ENCODE measurements around the gene DYTN.

Gene DYTN

DNA sequence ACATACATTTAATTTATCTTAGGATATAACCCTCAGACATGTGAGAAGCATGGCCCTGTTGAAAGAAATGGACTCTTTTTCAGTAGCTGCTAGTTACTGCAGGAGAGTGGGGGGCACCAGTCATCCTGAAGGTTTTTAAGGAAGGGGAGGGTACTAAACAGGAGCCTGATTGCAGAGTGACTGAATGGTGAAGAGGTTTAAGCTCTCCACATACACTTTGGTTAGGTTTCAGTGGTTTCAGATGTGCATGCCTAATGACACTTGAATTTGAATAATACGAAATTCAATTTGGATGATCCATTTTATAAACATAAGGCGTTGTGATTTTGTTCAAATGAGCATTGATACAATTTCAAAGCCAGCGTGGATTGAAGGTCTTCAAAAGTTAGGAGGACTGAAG, 86.9 kb downstream of the DYTN start:
- Histone ChIP-seq H4K91ac (ENCODE audit: low read length) (no peak overlapping the region), H3K9me3 (ENCODE audit: control insufficient read depth, low read length) (no peaks in the 10 kb centered on the region), H2BK120ac (ENCODE audit: low read depth, low read length) (no peak overlapping the region), H3K27me3 (ENCODE audit: control insufficient read depth in 1 of 2, insufficient read depth in 1 of 2, low read length in 2 of 2) (no peaks in the 10 kb centered on the region), H4K8ac (ENCODE audit: low read length) (no peak overlapping the region), H3K36me3 (ENCODE audit: control insufficient read depth in 1 of 2, insufficient read depth in 2 of 2, low read depth in 1 of 2, low read length in 2 of 2) (no peaks in the 10 kb centered on the region), H3K27ac (ENCODE audit: low read length, poor library complexity, severe bottlenecking) (no peak overlapping the region), H3K4me1 (ENCODE audit: control insufficient read depth, insufficient read depth, low read depth, low read length) (no peaks in the 10 kb centered on the region), H2AK5ac (ENCODE audit: low read length, severe bottlenecking) (no peak overlapping the region), H3K4me2 (ENCODE audit: low read length, poor library complexity, severe bottlenecking) (no peak overlapping the region), H3K23ac (ENCODE audit: low read length in 2 of 2) (no peak overlapping the region), H3K14ac (ENCODE audit: low read length in 2 of 2) (no peak overlapping the region), H3K9ac (ENCODE audit: low read length) (no peak overlapping the region), H2BK5ac (ENCODE audit: low read depth, low read length, poor library complexity, severe bottlenecking) (no peak overlapping the region), H3K79me1 (replicated peaks; ENCODE audit: low read length, poor library complexity, severe bottlenecking) (no peaks in the 10 kb centered on the region), H3K18ac (ENCODE audit: low read depth in 1 of 2, low read length in 2 of 2) (no peak overlapping the region), H3K4me3 (ENCODE audit: insufficient read depth in 1 of 2, low read depth in 1 of 2, low read length in 2 of 2) (no peak overlapping the region), H2BK12ac (ENCODE audit: low read length in 2 of 2) (no peak overlapping the region), H2AFZ (ENCODE audit: low read depth, low read length) (no peak overlapping the region), H2BK15ac (ENCODE audit: low read depth, poor library complexity, severe bottlenecking) (no peak overlapping the region), H3K4ac (ENCODE audit: low read depth in 1 of 2, low read length in 2 of 2) (no peak overlapping the region)
- no peak for DNase-seq
- WGBS: 59% methylated on average over 3 of the region's 3 CpGs

DNA sequence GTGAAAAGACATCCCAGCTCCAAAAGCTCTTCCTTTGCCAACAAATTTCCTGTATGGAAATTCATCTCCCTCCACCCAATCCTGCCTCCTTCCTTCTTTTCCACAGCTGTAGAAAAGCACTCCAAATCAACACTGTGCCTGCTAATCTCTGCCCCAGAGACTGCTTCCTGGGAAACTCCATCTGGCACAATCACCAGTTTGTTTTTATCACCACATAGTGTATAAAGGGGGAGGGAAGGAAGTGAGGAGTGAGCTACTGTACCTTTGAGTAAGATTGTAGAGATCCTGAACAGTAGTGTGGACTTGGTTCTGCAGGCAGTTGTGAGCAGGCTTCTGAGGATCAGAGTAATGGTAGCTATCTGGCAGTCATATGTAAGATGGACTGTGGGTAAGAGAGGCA, 90.6 kb downstream of the DYTN start:
- Histone ChIP-seq H3K4me2 (ENCODE audit: low read length, poor library complexity, severe bottlenecking) (no peak overlapping the region), H2BK120ac (ENCODE audit: low read depth, low read length) (no peak overlapping the region), H3K9me3 (ENCODE audit: control insufficient read depth, low read length) (no peaks in the 10 kb centered on the region), H3K18ac (ENCODE audit: low read depth in 1 of 2, low read length in 2 of 2) (no peak overlapping the region), H2AK5ac (ENCODE audit: low read length, severe bottlenecking) (no peak overlapping the region), H2BK5ac (ENCODE audit: low read depth, low read length, poor library complexity, severe bottlenecking) (no peak overlapping the region), H3K79me1 (replicated peaks; ENCODE audit: low read length, poor library complexity, severe bottlenecking) (no peaks in the 10 kb centered on the region), H3K9ac (ENCODE audit: low read length) (no peak overlapping the region), H3K27me3 (ENCODE audit: control insufficient read depth in 1 of 2, insufficient read depth in 1 of 2, low read length in 2 of 2) (no peaks in the 10 kb centered on the region), H2BK15ac (ENCODE audit: low read depth, poor library complexity, severe bottlenecking) (no peak overlapping the region), H3K14ac (ENCODE audit: low read length in 2 of 2) (no peak overlapping the region), H4K8ac (ENCODE audit: low read length) (no peak overlapping the region), H3K4me3 (ENCODE audit: insufficient read depth in 1 of 2, low read depth in 1 of 2, low read length in 2 of 2) (no peak overlapping the region), H2BK12ac (ENCODE audit: low read length in 2 of 2) (no peak overlapping the region), H3K4me1 (ENCODE audit: control insufficient read depth, insufficient read depth, low read depth, low read length) (no peaks in the 10 kb centered on the region), H3K4ac (ENCODE audit: low read depth in 1 of 2, low read length in 2 of 2) (no peak overlapping the region), H3K23ac (ENCODE audit: low read length in 2 of 2) (no peak overlapping the region), H3K27ac (ENCODE audit: low read length, poor library complexity, severe bottlenecking) (no peak overlapping the region), H4K91ac (ENCODE audit: low read length) (no peak overlapping the region), H3K36me3 (ENCODE audit: control insufficient read depth in 1 of 2, insufficient read depth in 2 of 2, low read depth in 1 of 2, low read length in 2 of 2) (no peaks in the 10 kb centered on the region), H2AFZ (ENCODE audit: low read depth, low read length) (no peak overlapping the region)
- DNase-seq: no peak

- 88% methylated on average over 2 of the region's 2 CpGs for WGBS
- no peaks in the 10 kb centered on the region for H3K27me3 ChIP-seq (ENCODE audit: control insufficient read depth in 1 of 2, insufficient read depth in 1 of 2, low read length in 2 of 2)
- no peak overlapping the region for H3K4ac ChIP-seq (ENCODE audit: low read depth in 1 of 2, low read length in 2 of 2)
- H2AK5ac ChIP-seq (ENCODE audit: low read length, severe bottlenecking): no peak overlapping the region
- no peak overlapping the region for H2BK120ac ChIP-seq (ENCODE audit: low read depth, low read length)
- H2BK5ac ChIP-seq (ENCODE audit: low read depth, low read length, poor library complexity, severe bottlenecking): no peak overlapping the region
- no peak overlapping the region for H2AFZ ChIP-seq (ENCODE audit: low read depth, low read length)
- H3K9ac ChIP-seq (ENCODE audit: low read length): no peak overlapping the region
- no peak overlapping the region for H4K8ac ChIP-seq (ENCODE audit: low read length)
- no peak overlapping the region for H3K23ac ChIP-seq (ENCODE audit: low read length in 2 of 2)
- H3K27ac ChIP-seq (ENCODE audit: low read length, poor library complexity, severe bottlenecking): no peak overlapping the region
- no peaks in the 10 kb centered on the region for H3K9me3 ChIP-seq (ENCODE audit: control insufficient read depth, low read length)
- no peak overlapping the region for H3K18ac ChIP-seq (ENCODE audit: low read depth in 1 of 2, low read length in 2 of 2)
- H3K36me3 ChIP-seq (ENCODE audit: control insufficient read depth in 1 of 2, insufficient read depth in 2 of 2, low read depth in 1 of 2, low read length in 2 of 2): no peaks in the 10 kb centered on the region
- no peak overlapping the region for H2BK12ac ChIP-seq (ENCODE audit: low read length in 2 of 2)
- H3K4me2 ChIP-seq (ENCODE audit: low read length, poor library complexity, severe bottlenecking): no peak overlapping the region
- H4K91ac ChIP-seq (ENCODE audit: low read length): no peak overlapping the region
- no peak overlapping the region for H2BK15ac ChIP-seq (ENCODE audit: low read depth, poor library complexity, severe bottlenecking)
- no peak for DNase-seq
- H3K4me3 ChIP-seq (ENCODE audit: insufficient read depth in 1 of 2, low read depth in 1 of 2, low read length in 2 of 2): no peak overlapping the region
- H3K4me1 ChIP-seq (ENCODE audit: control insufficient read depth, insufficient read depth, low read depth, low read length): no peaks in the 10 kb centered on the region
- no peaks in the 10 kb centered on the region for H3K79me1 ChIP-seq (replicated peaks; ENCODE audit: low read length, poor library complexity, severe bottlenecking)
- no peak overlapping the region for H3K14ac ChIP-seq (ENCODE audit: low read length in 2 of 2)
Measured at GRCh38 chr2:206626108-206626507, 92.1 kb downstream of the DYTN start.

DNA sequence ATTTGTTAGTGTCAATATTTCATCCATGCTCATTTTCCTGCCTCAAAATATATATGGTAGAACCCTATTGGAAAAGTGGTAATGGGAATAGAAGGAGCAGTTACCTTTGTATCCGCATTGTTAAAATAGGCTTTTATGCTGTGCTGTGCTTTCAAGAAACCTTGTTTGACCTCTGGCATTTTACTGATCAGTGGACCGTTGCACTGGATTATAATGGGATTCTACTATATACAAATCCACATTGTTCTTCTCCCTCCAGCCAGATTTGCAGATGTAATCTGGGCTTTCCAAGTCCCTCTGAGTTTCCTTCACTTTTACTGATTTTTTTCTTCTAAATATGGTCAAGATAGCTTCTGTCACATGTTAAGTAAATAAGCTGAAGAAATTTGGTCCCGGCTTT, 99.2 kb downstream of the DYTN start:
- H3K27ac ChIP-seq (ENCODE audit: low read length, poor library complexity, severe bottlenecking): no peak overlapping the region
- no peaks in the 10 kb centered on the region for H3K27me3 ChIP-seq (ENCODE audit: control insufficient read depth in 1 of 2, insufficient read depth in 1 of 2, low read length in 2 of 2)
- no peak overlapping the region for H2BK15ac ChIP-seq (ENCODE audit: low read depth, poor library complexity, severe bottlenecking)
- H4K8ac ChIP-seq (ENCODE audit: low read length): no peak overlapping the region
- H3K9me3 ChIP-seq (ENCODE audit: control insufficient read depth, low read length): no peaks in the 10 kb centered on the region
- no peaks in the 10 kb centered on the region for H3K79me1 ChIP-seq (replicated peaks; ENCODE audit: low read length, poor library complexity, severe bottlenecking)
- H2BK120ac ChIP-seq (ENCODE audit: low read depth, low read length): no peak overlapping the region
- H2AFZ ChIP-seq (ENCODE audit: low read depth, low read length): no peak overlapping the region
- no peak overlapping the region for H3K4ac ChIP-seq (ENCODE audit: low read depth in 1 of 2, low read length in 2 of 2)
- H3K4me3 ChIP-seq (ENCODE audit: insufficient read depth in 1 of 2, low read depth in 1 of 2, low read length in 2 of 2): no peak overlapping the region
- H3K4me2 ChIP-seq (ENCODE audit: low read length, poor library complexity, severe bottlenecking): no peak overlapping the region
- H2BK5ac ChIP-seq (ENCODE audit: low read depth, low read length, poor library complexity, severe bottlenecking): no peak overlapping the region
- H2AK5ac ChIP-seq (ENCODE audit: low read length, severe bottlenecking): no peak overlapping the region
- H2BK12ac ChIP-seq (ENCODE audit: low read length in 2 of 2): no peak overlapping the region
- H3K9ac ChIP-seq (ENCODE audit: low read length): no peak overlapping the region
- DNase-seq: no peak
- 88% methylated on average over 3 of the region's 3 CpGs for WGBS
- no peak overlapping the region for H3K18ac ChIP-seq (ENCODE audit: low read depth in 1 of 2, low read length in 2 of 2)
- no peak overlapping the region for H3K23ac ChIP-seq (ENCODE audit: low read length in 2 of 2)
- H3K4me1 ChIP-seq (ENCODE audit: control insufficient read depth, insufficient read depth, low read depth, low read length): peaks cover 2% of the 10 kb centered on the region
- H4K91ac ChIP-seq (ENCODE audit: low read length): no peak overlapping the region
- no peak overlapping the region for H3K14ac ChIP-seq (ENCODE audit: low read length in 2 of 2)
- H3K36me3 ChIP-seq (ENCODE audit: control insufficient read depth in 1 of 2, insufficient read depth in 2 of 2, low read depth in 1 of 2, low read length in 2 of 2): no peaks in the 10 kb centered on the region
